ENCODE measurements around the gene DIS3L.
"Not testable (repeated sequence)": the region's sequence is repeated elsewhere in the genome, so short reads cannot be mapped to it uniquely, and the experiment has no call there.

Gene DIS3L

DNA sequence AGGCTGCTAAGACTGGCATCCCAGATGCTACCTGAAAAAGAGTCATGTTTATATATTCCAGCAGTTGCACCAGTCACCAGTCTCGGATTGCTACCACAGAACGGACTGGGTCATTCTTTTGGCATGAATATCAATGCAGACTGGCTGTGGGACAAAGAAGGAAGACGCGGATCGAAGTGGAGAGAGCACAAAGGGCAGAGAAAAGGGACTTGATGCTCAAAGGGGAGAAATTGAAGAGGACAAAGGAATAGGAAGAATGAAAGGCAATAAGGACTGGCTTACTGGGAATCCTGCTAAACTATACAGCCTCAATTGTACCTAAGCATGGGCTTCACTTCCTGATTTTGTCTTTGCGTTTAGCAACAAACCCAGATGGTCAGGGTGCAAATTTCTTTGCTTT is 15.3 kb upstream of the DIS3L start:
- DNase-seq (ENCODE audit: low spot score): no peak

- no peak for DNase-seq (ENCODE audit: low spot score)
Observed at GRCh38 chr15:66278671-66279070, 14.7 kb upstream of the DIS3L start.

- DNase-seq (ENCODE audit: low spot score): no peak
Observed at GRCh38 chr15:66284271-66284670, 9.1 kb upstream of the DIS3L start.

DNA sequence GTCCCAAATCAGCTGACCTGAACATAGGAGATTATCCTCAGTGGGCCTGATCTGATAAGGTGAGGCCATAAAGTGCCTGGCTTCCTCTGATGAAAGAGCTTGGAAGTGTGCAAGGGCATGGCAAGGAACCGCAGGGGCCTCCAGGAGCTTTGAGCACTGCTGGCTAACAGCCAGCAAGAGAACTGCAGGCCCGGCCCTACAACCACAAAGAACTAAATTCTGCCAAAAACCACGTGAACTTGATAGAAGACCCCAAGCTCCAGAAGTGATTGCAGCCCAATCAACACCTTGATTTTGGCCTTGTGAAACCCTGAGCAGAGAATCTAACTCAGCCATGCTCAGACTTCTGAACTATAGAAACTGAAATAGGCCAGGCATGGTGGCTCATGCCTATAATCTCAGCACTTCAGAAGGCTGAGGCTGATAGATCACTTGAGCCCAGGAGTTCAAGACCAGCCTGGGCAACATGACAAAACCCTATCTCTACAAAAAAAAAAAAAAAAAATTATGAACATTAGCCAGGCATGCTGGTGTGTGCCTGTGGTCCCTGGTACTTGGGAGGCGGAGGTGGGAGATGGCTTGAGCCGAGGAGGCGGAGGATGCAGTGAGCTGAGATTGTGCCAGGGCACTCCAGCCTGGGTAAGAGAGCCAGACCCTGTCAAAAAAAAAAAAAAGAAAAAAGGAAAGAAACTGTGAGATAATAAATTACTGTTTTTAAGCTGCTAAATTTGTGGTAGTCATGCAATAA is 7.7 kb upstream of the DIS3L start:
- DNase-seq (ENCODE audit: low spot score): no peak

DNA sequence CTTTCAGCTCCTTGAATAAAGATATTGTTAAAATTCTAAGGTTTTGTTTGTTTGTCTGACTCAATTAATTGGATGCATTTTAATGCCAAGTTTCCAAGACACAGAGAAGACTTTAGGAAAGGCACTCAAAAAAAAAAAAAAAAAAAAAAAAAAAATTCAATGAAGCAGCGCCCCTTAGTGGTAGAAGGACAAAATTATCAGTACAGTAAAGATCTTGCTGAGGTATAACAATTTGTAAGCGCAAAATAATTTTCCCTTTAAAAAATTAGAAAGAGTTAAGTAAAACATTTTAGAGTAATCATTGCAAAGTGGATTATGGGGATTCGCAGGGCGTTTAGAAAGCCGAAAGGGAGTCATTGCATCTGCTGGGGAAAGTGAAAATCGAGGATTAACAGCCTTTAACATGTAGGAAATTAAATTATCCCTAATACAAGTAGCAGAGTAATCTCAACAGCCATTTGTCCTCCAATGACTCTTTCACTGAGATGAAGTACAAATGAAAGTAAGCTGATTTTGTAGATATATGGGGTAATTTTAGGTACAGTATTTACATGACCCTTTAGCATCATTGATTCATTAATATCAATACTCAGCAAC is 5.8 kb upstream of the DIS3L start:
- peak; percentile 25 for DNase-seq (ENCODE audit: low spot score)

- no peak for DNase-seq (ENCODE audit: low spot score)
Observed at GRCh38 chr15:66288093-66288492, 5.3 kb upstream of the DIS3L start.

- DNase-seq (ENCODE audit: low spot score): no peak
Observed at GRCh38 chr15:66288551-66289185, 4.7 kb upstream of the DIS3L start.

DNA sequence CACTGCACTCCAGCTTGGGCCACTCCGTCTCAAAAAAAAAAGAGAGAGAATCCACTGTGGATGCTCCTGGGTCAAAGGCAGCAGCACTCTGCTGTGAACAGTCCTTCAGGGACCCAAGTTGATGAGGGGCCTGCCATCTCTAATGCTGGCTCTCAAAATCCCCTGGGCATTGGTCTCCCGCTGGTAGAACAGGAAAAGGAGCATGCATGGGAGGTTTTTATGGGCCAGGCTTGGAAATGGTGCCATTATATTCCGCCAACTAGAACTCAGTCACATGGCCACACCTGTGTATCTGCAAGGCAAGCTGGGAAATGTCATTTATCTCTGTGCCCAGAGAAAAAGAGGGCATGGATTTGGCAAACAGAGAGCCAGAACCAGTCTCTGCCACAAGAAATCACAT is 3.4 kb upstream of the DIS3L start:
- no peak for DNase-seq (ENCODE audit: low spot score)

DNA sequence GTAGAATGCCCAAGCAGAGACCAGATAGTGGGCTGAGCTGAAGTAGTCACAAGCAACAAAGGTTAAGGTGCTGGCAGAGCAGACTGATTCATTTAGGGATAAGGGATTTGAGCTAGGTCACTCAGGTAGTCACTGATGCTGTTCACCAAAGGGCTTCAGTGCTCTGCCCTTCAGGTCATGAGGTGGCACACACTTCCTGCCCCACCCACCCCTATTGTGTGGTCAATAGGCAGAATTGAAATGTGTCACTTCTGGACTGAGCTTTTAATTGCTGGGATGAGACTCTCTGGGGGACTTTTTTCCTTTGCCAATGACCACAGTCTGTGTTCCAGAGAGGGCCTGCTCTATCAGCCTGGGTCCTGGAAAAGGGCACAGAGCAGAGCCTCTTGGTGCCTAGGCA is 2.9 kb upstream of the DIS3L start:
- no peak for DNase-seq (ENCODE audit: low spot score)

DNA sequence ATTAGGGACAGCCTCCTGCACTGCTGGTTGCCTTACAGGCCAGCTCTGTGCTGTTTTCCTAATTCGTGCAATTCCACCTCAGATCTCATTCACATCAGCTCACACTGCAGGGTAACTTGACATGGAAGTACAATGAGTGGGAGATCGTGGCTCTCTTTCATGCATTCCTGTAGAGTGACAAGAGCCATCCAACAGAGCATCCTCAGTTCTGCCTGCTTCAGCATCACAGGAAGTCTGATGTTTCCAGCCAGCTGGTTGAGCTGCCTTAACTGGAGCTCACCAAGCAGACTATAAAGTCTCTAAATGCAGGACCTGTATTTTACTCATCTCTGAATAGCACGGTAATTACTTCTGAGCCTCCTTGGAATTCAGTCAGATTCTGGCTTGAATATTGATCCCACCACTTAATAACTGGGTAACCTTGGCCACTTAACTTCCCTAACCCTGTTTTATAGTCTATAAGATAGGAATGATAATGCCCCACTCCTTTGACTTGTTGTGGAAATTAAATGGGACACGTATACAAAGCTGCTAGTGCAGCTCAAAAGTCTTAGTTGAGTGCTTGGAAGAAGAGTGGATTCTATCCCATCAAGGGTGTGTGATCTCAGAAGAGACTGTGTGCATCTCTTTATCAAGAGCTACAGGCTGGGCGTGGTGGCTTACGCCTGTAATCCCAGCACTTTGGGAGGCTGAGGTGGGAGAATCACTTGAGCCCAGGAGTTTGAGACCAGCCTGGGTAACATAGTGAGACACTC is 1.4 kb upstream of the DIS3L start:
- no peak for DNase-seq (ENCODE audit: low spot score)

DNA sequence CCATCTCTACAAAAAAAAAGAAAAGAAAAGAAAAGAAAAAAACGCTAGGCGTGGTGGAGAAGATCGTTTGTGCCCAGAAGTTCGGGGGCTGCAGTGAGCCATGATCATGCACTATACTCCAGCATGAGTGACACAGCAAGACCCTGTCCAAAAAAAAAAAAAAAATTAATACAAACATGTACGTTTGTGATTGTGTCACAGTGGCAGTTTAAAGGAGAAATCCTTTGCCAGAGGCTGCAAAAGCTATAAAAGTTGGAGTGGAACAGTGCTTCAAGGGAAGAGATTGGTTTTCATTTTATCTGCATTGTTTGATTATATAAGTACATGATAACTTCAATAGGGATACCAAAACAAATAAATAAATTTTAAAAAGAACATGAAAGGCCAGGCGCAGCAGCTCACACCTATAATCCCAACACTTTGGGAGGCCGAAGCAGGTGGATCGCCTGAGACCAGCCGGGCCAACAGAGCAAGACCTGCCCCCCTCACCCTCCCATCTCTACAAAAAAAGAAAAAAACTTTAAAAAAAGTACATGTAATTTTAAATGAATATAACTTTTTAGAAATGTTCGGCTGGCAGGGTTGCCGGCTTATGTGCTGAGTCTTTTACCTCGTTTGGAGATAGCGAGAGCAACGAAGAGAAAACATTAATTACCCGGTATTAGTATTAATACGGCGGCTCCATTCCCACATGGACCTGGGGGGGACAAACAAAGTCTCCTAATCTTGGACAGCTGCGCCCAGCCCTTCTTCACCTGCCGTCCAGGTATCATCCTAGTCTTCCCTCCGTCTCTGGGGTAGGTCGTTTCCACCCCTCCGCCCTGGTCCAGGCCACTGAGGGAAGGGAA is 573 bp upstream of the DIS3L start:
- DNase-seq (ENCODE audit: low spot score): no peak

DNA sequence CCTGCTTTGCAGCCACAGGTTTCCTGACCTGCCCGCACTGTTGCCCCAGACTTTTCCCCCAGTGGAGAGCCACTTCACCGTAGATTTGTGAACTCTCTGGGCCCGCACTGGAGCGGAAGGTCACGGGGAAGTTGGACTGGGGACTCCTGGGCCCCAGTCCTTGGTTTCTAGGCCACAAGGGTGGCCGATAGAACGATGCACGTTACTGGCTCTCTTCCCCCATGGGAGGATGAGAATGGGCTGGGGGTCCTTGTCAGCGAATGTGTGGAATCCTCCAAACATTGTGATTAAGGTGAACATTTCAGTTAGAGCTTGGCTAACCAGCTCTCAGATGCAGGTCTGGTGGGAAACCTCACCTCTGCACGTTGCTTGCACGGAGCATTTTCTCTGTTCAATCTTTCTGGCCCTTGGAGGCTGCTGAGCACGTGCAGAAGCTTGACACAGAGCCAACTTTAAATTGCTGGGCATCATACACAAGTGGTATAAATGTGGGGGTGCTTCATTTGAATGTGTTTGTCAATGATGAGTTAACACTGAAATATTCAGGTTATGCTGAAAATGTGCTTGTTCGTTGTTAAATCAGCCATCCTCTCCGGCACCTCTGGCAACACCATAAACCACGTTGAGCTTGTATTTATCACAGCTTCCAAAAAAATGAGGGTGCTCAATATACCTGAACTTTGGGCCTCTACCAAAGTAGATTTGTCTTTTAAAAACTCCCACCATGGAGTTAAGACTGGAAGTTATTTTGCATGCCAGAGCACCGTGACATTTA is 976 bp downstream of the DIS3L start:
- peak; percentile 48 for DNase-seq (ENCODE audit: low spot score)

- DNase-seq (ENCODE audit: low spot score): no peak
Observed at GRCh38 chr15:66294932-66295235, 1.5 kb downstream of the DIS3L start.

DNA sequence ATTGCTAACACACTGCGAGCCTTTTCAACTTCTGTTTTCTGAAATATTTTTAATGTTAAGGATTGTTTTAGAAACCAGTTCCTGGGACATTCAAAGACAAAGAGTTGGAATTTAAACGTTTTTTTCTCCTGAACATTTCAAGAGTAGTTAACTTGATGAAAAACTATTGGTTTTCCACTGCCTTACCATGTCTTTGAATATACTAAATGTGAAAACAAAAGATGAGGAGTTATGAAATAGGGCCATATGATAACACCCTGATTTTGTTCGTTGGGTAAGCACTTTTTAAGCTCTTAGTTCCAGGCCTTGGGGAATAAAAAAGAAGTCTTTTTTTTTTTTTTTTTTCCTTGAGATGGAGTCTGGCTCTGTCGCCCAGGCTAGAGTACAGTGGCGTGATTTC is 2.8 kb downstream of the DIS3L start:
- DNase-seq (ENCODE audit: low spot score): no peak

GRCh38 chr15:66298803-66299251 is 5.5 kb downstream of the DIS3L start:
- no peak for DNase-seq (ENCODE audit: low spot score)

DNA sequence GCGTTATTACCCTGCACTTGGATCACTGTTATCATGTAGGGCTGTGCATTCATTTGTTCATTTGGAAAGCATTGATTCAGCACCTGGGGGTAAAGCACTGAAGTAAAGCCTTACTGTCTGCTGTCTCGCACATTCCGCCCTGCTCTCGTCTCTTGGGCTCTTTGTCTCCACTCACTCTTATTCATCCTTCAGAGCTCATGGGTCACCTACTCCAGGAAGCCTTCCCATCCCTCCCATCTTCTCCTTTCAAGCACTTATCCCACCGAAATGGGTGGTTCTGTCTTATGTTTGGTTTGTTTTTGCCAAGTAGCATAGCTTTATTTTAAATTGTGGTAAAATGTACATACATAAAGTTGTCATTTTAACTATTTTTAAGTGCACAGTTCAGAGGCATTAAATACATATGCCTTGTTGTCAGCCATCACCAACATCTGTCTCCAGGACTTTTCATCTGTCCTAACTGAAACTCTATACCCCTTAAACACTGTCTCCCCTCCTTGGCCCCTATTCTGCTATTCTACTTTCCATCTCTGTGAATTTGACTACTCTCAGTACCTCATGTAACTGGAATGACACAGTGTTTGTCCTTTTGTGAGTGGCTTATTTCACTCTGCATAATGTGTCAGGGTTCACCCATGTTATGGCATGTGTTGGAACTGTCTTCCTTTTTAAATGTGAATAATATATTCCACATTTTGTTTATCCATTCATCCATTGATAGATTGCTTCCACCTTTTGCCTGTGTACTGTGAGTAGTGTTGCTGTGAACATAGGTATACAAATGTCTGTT is 9.3 kb downstream of the DIS3L start:
- no peak for DNase-seq (ENCODE audit: low spot score)

- not testable (repeated sequence) for DNase-seq (ENCODE audit: low spot score)
Observed at GRCh38 chr15:66304425-66304824, 11.1 kb downstream of the DIS3L start.

DNA sequence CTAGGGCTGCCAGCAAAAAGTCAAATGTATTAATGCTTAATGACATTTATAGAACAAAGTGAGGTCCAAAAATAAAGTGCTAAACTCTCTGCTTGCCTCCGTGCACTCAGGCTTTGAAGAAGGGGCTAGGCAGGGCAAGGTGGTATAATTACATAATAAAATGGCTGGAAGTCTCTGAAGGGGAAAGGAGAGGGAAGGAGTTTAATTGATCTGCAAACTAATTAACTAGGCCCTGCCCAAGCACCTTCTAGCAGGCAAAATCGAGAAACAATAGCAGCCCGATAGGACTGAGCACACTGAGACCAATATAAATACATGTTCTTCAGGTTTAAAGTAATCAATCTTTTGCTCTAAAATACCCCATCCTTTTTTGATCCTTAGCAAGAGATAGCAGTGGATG is 13.0 kb downstream of the DIS3L start:
- no peak for DNase-seq (ENCODE audit: low spot score)

DNA sequence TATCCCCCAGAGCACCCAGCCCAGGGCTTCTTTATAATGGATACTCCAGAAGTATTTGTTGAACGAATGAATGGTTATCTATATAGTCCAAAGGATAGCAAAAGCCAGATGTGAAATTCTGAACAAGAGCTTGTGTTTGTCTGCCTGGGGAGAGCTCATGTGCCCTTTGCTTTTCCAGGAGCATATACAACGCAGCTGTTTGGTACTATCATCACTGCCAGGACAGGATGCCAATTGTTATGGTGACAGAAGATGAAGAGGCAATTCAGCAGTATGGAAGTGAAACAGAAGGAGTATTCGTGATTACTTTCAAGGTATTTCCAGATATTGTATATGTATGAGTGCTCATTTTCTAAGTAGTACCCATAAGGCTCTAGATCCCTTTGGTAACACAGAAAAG is 15.2 kb downstream of the DIS3L start:
- DNase-seq (ENCODE audit: low spot score): no peak

- no peak for DNase-seq (ENCODE audit: low spot score)
Observed at GRCh38 chr15:66309828-66310227, 16.5 kb downstream of the DIS3L start.

Data from germinal center (tissue), 1 donor.